MM.1S (cell line): ENCODE measurements around the gene FGFR2.

Source experiments
- DNase-seq: peaks from one replicate; pipeline ENCODE4 v3.0.0-alpha.2; 2015
- H2AFZ ChIP-seq: fragments of 300-600 bp; sonication (generic); 2 replicates; pipeline ENCODE4 v1.6.0; 2016; ENCODE audit warnings: antibody characterized with exemption, low read length
- H3F3A ChIP-seq: fragments of 300-600 bp; sonication (generic); 2 replicates; pipeline ENCODE4 v1.6.1; 2016; ENCODE audit warnings: mild to moderate bottlenecking, antibody characterized with exemption, low read length, moderate library complexity, mixed read lengths; ENCODE audit not compliant: insufficient read depth
- H3K27ac ChIP-seq: fragments of 300-600 bp; sonication (generic); 2 replicates; pipeline ENCODE4 v1.5.1; 2016; ENCODE audit warnings: mild to moderate bottlenecking, low read length
- H3K27me3 ChIP-seq: fragments of 300-600 bp; sonication (generic); replicated peaks from 2 replicates; pipeline ENCODE4 v1.6.0; 2016; ENCODE audit warnings: low read length; ENCODE audit not compliant: insufficient read depth
- H3K36me3 ChIP-seq: fragments of 300-600 bp; sonication (generic); replicated peaks from 2 replicates; pipeline ENCODE4 v1.6.1; 2016; ENCODE audit warnings: mild to moderate bottlenecking, low read length, mixed read lengths; ENCODE audit not compliant: insufficient read depth
- H3K4me1 ChIP-seq: fragments of 300-600 bp; sonication (generic); 2 replicates; pipeline ENCODE4 v1.6.1; 2016; ENCODE audit warnings: low read length, mixed read lengths
- H3K4me2 ChIP-seq: fragments of 300-600 bp; sonication (generic); 2 replicates; pipeline ENCODE4 v1.6.0; 2016; ENCODE audit warnings: low read depth, low read length
- H3K4me3 ChIP-seq: fragments of 300-600 bp; sonication (generic); 2 replicates; pipeline ENCODE4 v1.5.1; 2016; ENCODE audit warnings: low read length, mixed read lengths
- H3K79me2 ChIP-seq: fragments of 300-600 bp; sonication (generic); 2 replicates; pipeline ENCODE4 v1.6.1; 2016; ENCODE audit warnings: mixed run types, low read length, mixed read lengths
- H3K9ac ChIP-seq: fragments of 300-600 bp; sonication (generic); 2 replicates; pipeline ENCODE4 v1.6.1; 2016; ENCODE audit warnings: low read length, mixed read lengths
- H3K9me2 ChIP-seq: fragments of 300-600 bp; sonication (generic); replicated peaks from 2 replicates; pipeline ENCODE4 v1.6.1; 2016; ENCODE audit warnings: mild to moderate bottlenecking, low read length, mixed read lengths; ENCODE audit not compliant: insufficient read depth
- H3K9me3 ChIP-seq: fragments of 300-600 bp; sonication (generic); replicated peaks from 2 replicates; pipeline ENCODE4 v1.6.1; 2016; ENCODE audit warnings: mild to moderate bottlenecking, low read length, mixed read lengths; ENCODE audit not compliant: insufficient read depth
- H4K20me1 ChIP-seq: fragments of 300-600 bp; sonication (generic); 2 replicates; pipeline ENCODE4 v1.6.1; 2016; ENCODE audit warnings: mild to moderate bottlenecking, low read length, moderate library complexity, mixed read lengths; ENCODE audit not compliant: insufficient read depth
- CTCF ChIP-seq: fragments of 300-600 bp; sonication (generic); IDR thresholded peaks from 2 replicates; pipeline ENCODE4 v1.5.1; 2016; ENCODE audit warnings: antibody characterized with exemption, low read length, mixed read lengths
- EZH2 ChIP-seq: fragments of 300-600 bp; sonication (generic); optimal IDR thresholded peaks from 2 replicates; pipeline ENCODE3; 2017; ENCODE audit warnings: low read depth, mild to moderate bottlenecking, antibody characterized with exemption, low read length, mixed read lengths
- EZH2phosphoT487 ChIP-seq: fragments of 300-600 bp; sonication (generic); IDR thresholded peaks from 2 replicates; pipeline ENCODE4 v1.6.1; 2018; ENCODE audit warnings: antibody characterized with exemption, low read length

FGFR2 gene

GRCh38 chr10:121617176-121617575 lies 18.9 kb upstream of the FGFR2 start:
- Histone ChIP-seq H4K20me1 (no peaks in the 10 kb centered on the region), H2AFZ (no peak overlapping the region), H3K79me2 (no peaks in the 10 kb centered on the region), H3K4me1 (no peaks in the 10 kb centered on the region), H3K4me3 (no peak overlapping the region), H3K27ac (no peak overlapping the region), H3K4me2 (no peak overlapping the region), H3K9me2 (no peaks in the 10 kb centered on the region), H3K27me3 (no peaks in the 10 kb centered on the region), H3K9ac (no peak overlapping the region), H3K36me3 (no peaks in the 10 kb centered on the region), H3F3A (no peaks in the 10 kb centered on the region), H3K9me3 (no peaks in the 10 kb centered on the region)
- no peak for TF ChIP-seq CTCF
- no peak for TF ChIP-seq EZH2
- no peak for TF ChIP-seq EZH2phosphoT487
- no peak for DNase-seq

- H3K4me3 ChIP-seq, result no peak overlapping the region
- H2AFZ ChIP-seq, result no peak overlapping the region
- no peaks in the 10 kb centered on the region for H3K4me1 ChIP-seq
- no peak overlapping the region for H3K27ac ChIP-seq
- DNase-seq, result no peak
- no peaks in the 10 kb centered on the region for H3K27me3 ChIP-seq
- H3K9ac ChIP-seq, result no peak overlapping the region
- no peaks in the 10 kb centered on the region for H3K79me2 ChIP-seq
- H3K9me2 ChIP-seq, result no peaks in the 10 kb centered on the region
- TF ChIP-seq EZH2phosphoT487, result no peak
- no peak for TF ChIP-seq CTCF
- no peak for TF ChIP-seq EZH2
- no peak overlapping the region for H3K4me2 ChIP-seq
- no peaks in the 10 kb centered on the region for H3K9me3 ChIP-seq
- H3K36me3 ChIP-seq, result no peaks in the 10 kb centered on the region
- no peaks in the 10 kb centered on the region for H4K20me1 ChIP-seq
- H3F3A ChIP-seq, result no peaks in the 10 kb centered on the region
These were observed 18.0 kb upstream of the FGFR2 start for GRCh38 chr10:121616291-121616690.

GRCh38 chr10:121615836-121616235 lies 17.6 kb upstream of the FGFR2 start:
- no peak overlapping the region for H3K9ac ChIP-seq

More at GRCh38 chr10:121615836-121616235, 17.6 kb upstream of the FGFR2 start:
- Histone ChIP-seq H3K4me1 (no peaks in the 10 kb centered on the region), H3K4me3 (no peak overlapping the region), H2AFZ (no peak overlapping the region), H4K20me1 (no peaks in the 10 kb centered on the region), H3F3A (no peaks in the 10 kb centered on the region), H3K9me3 (no peaks in the 10 kb centered on the region), H3K4me2 (no peak overlapping the region), H3K9me2 (no peaks in the 10 kb centered on the region), H3K79me2 (no peaks in the 10 kb centered on the region), H3K36me3 (no peaks in the 10 kb centered on the region), H3K27me3 (no peaks in the 10 kb centered on the region), H3K27ac (no peak overlapping the region)
- no peak for DNase-seq
- TF ChIP-seq EZH2 (no peak), CTCF (no peak), EZH2phosphoT487 (no peak)
